ENCODE results near the gene CRLF1.
"Not testable (repeated sequence)": the region's sequence is repeated elsewhere in the genome, so short reads cannot be mapped to it uniquely, and the experiment has no call there.

Gene CRLF1

DNA sequence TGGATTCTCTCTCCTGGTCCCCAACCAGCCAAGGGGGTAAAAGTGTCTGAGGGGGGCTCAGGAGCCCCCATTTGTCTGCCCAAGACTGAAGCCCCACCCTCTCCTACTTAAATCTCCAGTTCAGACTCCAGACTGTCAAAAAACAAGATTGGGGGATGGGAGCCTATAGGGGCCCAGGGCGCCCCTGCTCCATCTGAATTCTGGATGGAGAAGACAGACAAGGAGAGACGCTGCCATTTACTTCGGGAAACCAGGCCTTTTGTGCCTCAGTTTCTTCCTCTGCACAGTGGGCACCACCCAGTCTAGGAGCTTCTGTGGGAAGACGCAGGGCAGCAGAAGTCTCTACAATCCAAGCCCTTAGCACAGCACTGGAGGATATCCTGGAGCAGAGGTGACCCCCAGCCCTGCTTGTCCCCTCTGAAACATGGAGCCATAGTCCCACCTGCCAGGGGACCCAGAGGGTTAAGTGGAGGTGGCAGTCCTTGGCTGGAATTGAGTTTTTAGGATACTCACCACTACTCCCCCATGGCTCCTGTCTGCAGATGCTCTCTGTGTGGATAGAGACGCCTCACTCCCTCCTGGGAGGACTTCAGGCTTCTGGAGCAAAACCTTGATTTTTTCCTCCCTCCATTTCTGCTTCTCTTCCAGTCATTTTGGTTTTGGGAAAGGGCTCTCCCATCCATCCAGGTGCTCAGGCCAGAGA, 1.7 kb upstream of the CRLF1 start:
- no peak for DNase-seq

DNA sequence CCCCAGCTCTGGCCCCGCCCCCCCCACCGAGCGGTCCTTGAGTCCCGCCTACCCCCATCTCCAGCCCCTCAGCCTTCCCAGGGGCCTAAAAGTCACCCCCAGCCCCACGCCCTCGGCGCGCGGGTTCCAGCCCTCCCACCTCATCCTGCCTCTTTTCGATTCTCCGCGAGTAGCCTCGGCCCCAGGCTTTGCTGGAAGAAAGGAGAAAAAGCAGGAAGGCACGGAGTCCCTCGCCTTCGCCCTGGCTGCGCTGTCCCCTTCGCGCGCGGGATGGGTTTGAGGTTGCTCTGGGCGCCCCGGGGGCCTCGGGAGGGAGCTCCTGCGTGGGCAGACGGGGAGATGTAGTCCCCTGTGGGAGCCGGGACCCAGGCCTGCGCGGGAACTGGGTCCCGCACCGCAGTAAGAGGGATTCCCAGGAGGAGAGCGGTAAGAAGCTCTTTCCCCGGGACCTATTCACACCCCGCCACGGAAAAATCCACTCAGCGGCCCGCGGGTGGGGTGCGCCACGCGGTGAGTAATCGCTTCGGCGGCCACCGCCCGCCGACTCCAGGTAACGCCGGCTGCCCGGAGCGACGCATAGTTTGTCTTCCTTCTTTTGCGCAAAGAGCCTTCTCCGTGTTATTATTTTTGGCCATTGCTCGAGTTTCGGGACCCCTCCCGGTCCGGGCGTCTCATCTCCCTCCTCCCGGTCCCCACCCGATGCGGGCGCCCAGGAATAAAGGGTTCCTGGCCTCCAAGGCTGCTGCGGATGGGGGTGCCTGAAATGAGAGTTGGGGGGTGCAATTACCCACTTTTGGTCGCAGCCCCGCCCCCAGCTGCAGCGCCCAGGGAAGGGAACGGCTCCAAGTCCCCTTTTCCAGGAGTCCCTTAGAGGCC, 865 bp upstream of the CRLF1 start:
- DNase-seq = no peak

DNA sequence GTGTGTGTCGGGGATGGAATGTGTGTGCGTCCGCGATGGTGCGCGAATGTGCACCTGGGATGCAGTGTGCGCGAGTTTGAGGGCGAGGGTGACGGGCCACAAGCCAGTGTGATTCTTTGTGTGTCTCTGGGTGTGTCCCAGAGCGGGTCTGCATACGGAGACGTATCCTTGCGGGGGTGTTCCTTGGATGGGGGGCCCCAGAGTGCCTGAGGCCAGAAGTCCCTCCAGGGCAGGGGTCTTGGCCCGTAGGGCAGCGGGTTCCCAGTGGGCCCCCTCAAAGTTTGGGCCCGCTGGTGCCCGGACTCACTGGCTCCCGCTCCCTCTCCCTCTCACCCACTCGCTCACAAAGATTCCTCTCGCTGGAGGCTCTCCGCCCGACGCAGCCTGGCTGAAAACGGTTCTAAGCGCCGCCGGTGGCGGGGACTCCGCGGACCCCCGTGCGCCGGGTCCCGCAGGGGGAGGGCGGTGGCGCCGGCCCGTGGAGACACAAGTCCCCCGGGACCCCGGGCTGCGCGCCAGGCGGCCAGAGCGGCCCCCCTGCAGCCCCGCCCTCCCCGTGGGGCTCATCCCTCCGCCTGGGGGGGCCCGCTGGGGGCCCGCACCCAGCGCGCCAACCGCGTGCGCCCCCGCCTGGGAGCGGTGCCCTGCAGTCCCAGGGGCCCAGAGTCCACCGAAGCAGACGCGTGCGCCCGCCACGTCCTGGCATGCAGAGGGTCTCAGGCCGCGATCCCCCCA, 886 bp downstream of the CRLF1 start:
- no peak for DNase-seq

DNA sequence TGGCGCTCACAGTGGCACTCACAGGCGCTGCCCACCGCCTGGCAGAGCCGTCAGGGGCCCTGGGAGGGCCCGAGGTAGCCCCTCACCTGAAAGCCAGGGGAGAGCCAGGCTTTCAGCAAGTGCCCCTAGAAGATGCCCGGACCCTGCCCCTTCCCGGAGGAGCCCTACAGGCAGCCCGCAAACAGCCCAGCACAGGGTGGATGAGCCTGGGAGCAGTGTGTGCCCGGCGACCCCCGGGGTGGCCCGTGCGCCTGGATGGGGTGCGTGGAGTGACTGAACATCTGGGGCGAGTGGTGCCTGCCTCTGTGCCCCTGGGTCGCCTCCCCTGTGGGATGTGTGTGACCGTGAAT, 1.4 kb downstream of the CRLF1 start:
- DNase-seq = no peak

DNA sequence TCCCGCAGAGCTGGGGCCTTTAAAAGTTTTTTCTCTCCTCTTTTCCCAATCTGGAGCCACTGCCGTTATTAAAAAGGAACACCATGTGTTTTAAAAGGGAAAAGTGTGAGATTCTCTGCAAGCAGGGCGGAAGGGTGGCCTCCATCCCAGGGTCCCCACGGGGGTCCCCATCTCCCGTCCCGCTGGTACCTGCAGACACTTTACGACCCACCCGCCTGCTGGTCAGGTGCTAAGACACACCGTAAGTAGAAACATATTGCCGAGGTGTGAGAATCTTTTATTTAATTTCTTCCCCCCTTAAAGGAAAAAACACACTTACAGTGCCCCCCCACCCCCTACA, 1.8 kb downstream of the CRLF1 start:
- no peak for DNase-seq

DNA sequence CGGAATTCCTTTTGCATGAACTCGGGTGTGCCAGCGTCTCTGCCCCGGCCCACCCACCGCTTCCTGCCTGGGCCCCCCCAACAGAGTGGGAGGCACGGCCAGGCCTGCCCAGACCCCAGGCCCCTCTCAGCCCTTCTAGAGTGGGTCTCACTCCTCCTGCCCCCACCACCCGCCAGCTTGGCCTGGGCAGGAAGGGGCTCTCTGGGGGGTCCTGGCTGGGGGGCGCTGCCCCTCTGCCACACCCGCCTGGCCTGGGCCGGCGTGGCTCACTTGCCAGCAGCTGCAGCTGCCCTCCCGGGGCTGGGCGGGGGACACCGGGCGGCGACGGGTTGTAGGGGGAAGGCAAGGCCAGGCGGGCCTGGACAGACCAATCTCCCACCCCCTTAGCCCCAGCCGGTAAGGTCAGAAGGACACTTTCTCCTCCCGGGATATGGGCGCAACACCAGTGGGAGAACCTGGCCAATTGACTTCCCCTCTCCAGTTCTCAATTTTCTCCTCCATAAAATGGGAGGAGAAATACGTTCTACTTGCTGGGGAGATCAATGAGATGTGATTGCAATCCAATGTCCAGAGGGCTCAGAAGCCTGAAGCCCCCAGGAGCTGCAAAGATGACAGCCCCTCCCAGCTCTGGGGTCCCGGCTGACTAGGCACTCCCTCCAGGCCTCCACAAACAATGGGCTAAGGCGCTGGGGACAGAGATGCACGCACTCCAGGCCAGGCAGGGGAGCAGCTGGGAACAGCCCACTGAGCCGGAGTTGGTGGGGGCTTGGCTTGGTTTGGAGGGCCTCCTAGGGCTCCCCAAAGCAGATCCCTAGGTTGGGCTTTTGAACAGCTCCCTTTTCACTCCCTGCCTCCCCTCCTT, 2.4 kb downstream of the CRLF1 start:
- no peak for DNase-seq

DNA sequence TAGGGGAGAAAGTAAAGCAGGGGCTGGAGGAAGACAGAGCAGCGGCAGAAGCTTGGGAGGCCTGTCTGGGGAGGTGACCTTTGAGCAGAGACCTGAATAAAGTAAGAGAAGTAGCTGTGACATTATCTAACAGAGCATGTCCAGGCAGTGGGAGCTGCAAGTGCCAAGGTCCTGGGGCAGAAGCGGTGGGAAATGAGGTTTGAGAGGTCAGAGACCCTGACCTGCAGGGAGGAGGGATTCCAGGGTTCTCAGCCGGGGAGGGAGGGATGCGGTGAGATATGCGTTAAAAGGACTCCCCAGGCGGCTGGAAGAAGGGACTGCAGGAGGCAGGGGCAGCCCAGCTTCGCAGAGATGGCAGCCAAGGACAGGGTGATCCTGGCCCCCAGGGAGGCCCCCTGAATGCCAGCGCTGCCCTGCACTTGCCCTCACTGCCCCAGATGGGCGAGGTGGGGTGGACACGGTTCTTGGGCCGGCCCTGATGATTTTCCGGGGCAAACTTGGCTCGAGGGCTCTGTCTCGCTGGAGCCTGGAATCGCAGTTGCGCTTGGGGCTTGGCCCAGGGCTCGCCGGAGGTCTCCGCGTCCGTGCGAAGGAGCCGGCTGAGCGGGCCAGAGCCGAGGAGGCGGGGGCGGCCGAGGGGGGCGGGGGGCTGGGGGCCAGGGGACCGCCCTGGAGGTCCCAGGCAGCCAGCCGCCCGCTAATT, 3.2 kb downstream of the CRLF1 start:
- no peak for DNase-seq

DNA sequence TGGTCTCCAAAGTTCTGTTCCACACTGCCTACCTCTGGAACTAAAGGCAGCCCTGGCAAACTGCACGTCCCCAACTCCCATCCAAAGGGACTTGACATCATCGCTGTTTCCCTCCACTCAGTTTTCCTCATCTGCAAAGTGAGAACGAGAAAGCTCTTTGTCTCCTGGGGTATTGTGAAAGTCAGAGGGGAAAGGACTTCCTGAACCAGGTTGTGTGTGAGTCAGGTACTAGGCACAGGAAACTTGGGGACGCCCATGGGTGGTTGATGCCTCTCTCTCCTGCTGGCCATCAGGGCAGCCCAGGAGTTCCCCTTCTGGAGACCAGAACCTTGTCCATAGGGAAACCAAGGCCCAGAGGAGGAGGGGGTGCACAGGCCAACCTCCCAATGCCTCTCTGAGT, 4.7 kb downstream of the CRLF1 start:
- no peak for DNase-seq

DNA sequence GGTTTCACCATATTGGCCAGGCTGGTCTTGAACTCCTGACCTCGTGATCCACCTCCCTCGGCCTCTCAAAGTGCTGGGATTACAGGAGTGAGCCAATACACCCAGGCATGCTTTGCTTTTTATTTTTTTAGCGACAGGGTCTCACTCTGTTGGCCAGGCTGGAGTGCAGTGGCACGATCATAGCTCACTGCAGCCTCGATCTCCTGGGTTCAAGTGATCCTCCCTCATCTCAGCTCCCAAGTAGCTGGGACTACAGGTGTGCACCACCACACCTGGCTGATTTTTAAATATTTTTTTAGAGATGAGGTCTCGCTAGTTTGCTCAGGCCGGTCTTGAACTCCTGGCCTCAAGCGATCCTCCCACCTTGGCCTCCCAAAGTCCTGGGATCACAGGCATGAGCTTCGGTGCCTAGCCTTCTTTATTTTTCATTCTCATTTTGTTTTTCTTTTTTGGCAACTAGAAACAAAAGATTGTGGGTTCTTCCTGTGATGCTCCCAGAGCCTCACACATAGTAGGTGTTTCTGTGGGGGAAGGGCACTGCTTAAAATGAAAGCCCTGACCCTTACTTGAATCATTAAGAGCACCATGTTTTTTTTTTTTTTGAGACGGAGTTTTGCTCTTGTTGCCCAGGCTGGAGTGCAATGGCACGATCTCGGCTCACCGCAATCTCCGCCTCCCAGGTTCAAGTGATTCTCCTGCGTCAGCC, 5.8 kb downstream of the CRLF1 start:
- not testable (repeated sequence) for DNase-seq

DNA sequence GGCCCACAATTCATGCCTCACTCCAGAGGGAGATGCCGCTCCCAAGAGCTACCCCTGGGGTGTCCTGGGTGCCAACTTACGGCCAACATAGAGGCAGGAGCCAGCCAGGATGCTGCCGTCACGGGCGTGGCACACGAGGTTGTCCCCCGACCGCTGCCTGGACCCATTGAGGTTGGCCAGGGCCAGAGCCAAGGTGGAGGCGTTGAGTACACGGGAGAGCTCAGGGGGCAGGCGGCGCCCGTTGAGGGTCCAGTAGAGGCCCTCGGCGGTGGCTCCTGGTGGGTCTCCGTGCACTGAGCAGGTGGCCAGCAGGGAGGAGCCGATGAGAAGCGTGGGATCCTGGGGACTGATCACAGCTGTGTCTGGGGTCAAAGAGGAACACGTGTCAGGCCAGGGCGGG, 7.1 kb downstream of the CRLF1 start:
- no peak for DNase-seq

DNA sequence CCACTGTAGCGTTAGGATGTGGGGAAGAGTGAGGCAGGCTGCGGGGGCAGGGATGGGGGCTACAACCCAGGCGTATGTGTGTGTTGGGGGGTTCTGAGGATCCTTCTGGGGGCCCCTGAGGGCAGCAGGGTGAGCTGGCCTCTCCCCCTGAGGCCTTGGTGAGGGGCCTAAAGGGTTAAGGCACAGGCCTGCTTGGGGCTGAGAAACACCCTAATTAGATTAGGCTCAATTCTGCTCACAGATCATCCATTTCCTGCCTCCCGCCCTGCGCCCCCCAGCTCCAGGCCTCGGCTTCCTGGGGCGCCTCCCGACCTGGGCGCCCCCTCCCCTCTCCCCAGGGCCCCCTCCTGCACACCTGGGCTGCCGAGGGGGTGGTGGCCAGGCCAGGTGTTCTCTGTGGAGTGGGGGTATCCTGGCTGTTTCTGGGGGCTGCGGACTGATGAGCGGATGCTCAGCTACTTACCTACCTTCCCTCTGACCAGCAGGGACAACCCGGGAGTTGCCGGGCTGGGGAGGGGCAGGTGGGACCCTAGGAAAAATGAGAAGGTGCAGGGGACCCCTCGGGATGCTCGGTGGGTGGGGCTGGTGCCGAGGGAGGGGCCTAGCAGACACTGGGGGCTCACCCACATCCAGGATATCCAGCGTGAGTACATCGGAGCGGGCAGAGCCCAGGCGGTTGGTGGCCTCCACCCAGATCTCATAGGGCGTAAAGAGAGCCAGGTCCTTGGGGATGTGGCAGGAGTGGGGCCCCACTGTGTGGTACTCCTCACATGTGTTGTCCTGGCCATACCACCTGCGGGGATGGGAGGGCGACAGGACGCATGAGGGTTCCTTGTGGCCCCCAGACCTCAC, 8.6 kb downstream of the CRLF1 start:
- DNase-seq = no peak

DNA sequence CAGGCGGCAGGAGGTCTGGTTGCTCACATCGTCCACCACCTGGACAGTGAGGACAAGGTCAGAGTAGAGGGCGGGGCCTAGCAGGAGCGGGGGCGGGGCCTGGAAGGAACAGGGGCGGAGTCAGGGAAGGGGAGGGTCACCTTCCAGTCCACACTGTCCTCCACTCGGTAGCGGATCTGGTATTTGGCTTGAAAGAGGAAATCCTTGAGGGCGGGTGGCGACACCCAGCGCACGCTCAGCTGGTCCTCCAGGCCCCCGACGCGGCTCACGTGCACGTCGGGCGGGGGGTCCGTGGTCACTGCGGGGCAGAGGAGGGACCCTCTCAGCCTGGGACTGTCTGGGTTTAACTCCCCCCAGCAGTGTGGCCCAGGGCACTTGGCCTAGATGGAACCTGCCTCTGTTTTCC, 9.8 kb downstream of the CRLF1 start:
- no peak for DNase-seq

DNA sequence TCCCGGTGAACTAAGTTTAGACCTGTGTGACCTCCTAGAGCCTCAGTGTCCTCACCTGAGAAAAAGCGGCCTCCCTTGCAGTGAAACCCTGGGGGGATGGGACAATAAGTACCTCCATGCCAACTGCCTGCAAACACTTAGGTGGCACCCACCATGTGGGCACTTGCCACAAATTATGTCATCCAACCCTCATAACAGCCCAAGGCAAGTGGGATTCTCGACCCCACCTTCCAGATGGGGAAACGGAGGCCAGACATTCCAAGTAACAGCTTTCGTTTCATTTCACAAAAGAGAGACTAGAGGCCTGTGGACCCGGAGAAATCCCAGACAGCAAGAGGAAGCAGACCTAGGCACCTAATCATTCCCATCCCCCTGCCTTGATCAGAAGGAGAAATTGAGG, 11.1 kb downstream of the CRLF1 start:
- DNase-seq = no peak

DNA sequence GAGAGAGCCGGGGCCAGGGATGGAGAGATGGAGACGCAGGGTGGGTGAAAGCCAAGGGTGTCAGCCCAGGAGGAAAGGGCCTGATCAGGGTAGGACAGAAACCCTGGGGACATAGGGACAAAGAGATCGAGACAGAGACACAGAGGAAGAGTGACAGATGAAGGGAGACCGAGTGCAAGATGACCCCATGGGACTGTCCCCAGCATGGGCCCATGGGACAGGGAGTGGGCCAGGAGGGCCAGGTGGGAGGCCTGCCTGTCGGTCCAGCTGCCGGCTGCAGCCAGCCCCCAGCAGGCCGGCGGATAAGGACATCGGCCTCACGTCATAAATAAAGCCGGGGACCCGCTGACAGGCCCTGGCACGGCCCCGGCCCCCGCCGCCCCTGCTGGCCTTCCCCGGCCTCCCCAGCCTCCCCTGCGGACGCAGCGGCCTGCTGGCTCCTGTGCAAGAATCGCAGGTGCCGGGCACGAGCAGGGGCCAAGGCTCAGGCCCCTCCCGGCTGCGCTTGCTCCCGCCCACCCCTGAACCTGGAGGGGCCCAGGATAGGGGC, 11.7 kb downstream of the CRLF1 start:
- no peak for DNase-seq

DNA sequence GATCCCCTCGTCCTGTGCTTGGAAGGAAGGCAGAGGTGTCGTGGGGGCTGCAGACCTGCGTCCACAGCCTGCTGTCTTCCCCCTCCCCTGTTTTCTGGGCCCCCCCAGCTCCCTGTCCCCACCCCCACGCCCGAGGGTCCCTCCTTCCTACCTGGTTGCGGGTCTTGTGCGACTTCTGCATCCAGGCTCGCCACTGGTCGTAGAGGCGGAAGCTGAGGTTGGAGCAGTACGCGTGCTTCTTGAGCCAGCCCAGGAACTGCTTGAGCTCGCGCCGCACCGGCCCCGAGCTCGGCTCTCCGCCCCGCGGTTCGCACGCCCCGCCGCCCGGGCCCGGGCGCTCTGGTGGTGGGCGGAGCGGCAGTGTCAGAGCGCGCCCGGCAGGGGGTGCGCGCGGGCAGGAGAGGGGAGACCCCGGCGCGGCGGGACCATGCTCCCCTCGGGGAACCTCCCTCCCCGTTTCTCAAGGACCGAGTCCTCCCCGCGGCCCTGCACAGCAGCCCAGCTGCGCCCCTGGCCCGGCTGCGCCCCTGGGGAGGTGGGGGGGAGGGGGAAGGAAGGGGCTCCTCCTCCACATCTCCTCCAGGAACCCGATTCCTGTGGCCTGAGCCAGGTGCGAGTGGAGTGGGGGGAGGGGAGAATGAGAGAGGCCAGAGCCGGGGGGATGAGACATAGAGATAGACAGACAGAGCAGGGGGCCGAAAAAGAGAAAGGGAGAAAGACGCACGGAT, 12.3 kb downstream of the CRLF1 start:
- DNase-seq = peak; percentile 67

DNA sequence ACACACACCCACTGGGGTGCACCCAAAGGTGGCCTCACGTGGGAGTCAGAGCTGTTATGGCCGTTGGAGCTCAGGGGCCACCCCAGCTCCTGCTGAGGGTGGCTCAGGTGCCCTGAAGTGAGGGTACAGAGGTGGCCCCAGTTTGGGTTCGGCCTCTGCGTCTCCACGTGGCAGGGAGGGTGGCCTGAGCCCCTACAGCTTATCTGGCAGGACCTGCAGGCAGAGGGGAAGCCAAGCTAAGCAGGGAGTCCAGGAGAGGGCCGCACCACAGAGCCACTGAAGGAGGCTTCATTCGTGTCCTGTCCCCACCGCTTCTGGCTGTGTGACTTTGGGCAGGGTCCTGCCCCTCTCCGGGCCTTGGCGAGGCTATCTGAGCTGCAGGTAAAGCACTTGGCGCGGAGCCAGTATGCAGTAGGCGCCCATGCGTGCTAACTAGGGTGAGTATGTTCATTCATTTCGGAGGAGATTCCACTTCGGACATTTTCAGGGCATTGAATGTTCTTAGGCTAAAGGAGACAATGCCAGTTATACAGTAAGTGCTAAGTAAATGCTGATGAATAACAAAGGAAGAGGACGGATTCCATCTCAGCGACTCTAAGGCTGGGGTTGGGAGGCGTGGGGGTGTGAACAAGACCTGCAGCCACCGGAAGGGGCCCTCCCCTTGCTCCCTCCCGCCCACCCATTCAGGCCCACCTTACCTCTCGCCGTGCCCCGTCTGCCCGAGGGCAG, 13.1 kb downstream of the CRLF1 start:
- no peak for DNase-seq

DNA sequence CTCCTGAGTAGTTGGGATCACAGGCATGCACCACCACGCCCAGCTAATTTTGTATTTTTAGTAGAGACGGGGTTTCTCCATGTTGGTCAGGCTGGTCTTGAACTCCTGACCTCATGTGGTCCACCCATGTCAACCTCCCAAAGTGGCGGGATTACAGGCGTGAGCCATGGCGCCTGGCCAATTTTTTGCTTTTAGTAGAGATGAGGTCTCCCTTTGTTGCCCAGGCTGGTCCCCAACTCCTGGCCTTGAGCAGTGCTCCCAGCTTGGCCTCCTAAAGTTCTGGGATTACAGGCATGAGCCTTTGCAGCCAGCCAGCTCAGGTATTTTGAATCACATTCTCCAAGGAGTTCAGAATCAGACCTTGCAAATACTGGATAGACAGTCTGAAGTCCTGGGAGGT, 13.9 kb downstream of the CRLF1 start:
- DNase-seq = not testable (repeated sequence)

DNA sequence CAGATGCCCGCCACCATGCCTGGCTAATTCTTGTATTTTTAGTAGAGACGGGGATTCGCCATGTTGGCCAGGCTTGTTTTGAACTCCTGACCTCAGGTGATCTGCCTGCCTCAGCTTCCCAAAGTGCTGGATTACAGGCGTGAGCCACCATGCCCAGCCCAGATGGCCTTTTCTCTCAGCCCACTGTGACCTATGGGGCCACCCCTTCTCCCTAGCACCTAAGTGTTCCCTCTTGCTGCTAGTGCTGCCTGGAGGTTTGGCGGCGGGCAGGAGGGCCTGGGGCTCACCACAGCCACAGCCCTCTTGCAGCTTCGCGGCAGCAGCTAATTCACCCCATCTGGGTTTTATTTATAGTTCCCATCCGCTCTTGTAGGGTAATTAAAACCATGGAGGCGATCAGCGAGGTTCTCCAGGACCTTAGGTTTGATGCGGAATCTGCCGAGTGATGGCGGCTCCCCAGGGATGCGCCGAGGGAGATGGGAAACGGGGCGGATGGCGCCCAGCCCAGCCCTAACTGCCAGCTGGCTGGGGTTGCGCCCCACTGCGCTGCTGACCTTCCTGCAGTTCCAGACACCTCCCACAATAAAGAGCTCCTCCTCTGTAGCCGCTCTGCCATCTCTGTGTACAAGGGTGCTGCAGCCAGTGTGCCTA, 14.7 kb downstream of the CRLF1 start:
- no peak for DNase-seq

Data from stimulated activated CD4-positive, alpha-beta T cell treated with anti-CD3 and anti-CD28 coated beads, Interleukin-1b, Interleukin-23, amount 100 ng/mL, for 48 hours (primary cell).